ENCODE results near the gene ASTN2.

The ASTN2 gene

GRCh38 chr9:117182046-117182445 is 232.8 kb downstream of the ASTN2 start:
- Histone ChIP-seq H3K36me3 (ENCODE audit: insufficient read depth, low read length) (no peaks in the 10 kb centered on the region), H3K9me3 (ENCODE audit: low read length) (no peaks in the 10 kb centered on the region), H2AFZ (ENCODE audit: low read depth, low read length) (no peak overlapping the region), H3K27me3 (ENCODE audit: insufficient read depth, low read length) (no peaks in the 10 kb centered on the region), H3K4me1 (ENCODE audit: insufficient read depth, low read length) (no peaks in the 10 kb centered on the region), H3K4me3 (ENCODE audit: low read length) (no peak overlapping the region)

GRCh38 chr9:117180896-117181445 is 233.9 kb downstream of the ASTN2 start:
- Histone ChIP-seq H3K27me3 (ENCODE audit: insufficient read depth, low read length) (no peaks in the 10 kb centered on the region), H3K4me1 (ENCODE audit: insufficient read depth, low read length) (no peaks in the 10 kb centered on the region), H3K4me3 (ENCODE audit: low read length) (no peak overlapping the region), H2AFZ (ENCODE audit: low read depth, low read length) (no peak overlapping the region), H3K9me3 (ENCODE audit: low read length) (no peaks in the 10 kb centered on the region), H3K36me3 (ENCODE audit: insufficient read depth, low read length) (no peaks in the 10 kb centered on the region)

DNA sequence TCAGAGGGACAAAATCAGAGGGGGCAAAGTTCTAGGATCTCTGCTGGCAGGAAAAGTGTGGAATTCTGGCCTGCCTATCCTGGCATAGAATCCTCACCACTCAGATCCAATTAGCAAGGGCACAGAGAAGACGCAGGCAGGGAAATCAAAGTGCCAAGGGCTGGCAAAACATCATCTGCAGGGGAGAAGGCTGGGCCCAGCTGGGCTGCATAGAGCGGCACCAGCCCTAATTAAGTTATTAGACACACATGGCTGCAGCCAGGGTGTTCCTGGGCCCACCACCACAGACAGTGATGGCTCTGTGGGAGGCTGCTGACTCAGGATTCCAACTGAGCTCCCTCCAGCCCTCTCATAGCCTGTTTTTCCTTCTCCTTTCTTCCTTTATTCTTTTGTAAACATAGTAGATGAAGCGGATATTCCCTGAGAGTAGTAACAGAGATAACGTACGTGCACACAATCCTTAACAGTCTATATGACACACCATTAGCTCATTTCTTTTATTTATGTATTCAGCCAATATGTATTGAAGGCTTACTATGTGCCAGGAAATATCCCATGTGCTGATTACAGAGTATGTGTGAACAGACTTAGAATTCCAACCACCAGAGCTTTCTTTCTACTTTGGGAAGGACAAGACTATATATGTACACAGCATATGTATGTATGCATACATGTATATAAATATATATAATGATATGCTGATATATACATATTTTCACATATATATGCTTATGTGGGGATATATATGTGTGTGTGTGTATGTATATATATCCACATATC is 236.1 kb downstream of the ASTN2 start:
- H2AFZ ChIP-seq (ENCODE audit: low read depth, low read length): no peak overlapping the region
- no peaks in the 10 kb centered on the region for H3K27me3 ChIP-seq (ENCODE audit: insufficient read depth, low read length)
- H3K36me3 ChIP-seq (ENCODE audit: insufficient read depth, low read length): no peaks in the 10 kb centered on the region
- H3K4me1 ChIP-seq (ENCODE audit: insufficient read depth, low read length): no peaks in the 10 kb centered on the region
- H3K9me3 ChIP-seq (ENCODE audit: low read length): no peaks in the 10 kb centered on the region
- no peak overlapping the region for H3K4me3 ChIP-seq (ENCODE audit: low read length)

- H2AFZ ChIP-seq (ENCODE audit: low read depth, low read length): no peak overlapping the region
- no peaks in the 10 kb centered on the region for H3K4me1 ChIP-seq (ENCODE audit: insufficient read depth, low read length)
- no peaks in the 10 kb centered on the region for H3K36me3 ChIP-seq (ENCODE audit: insufficient read depth, low read length)
- no peak overlapping the region for H3K4me3 ChIP-seq (ENCODE audit: low read length)
- H3K27me3 ChIP-seq (ENCODE audit: insufficient read depth, low read length): no peaks in the 10 kb centered on the region
- no peaks in the 10 kb centered on the region for H3K9me3 ChIP-seq (ENCODE audit: low read length)
Observed at GRCh38 chr9:117170567-117170966, 244.3 kb downstream of the ASTN2 start.

DNA sequence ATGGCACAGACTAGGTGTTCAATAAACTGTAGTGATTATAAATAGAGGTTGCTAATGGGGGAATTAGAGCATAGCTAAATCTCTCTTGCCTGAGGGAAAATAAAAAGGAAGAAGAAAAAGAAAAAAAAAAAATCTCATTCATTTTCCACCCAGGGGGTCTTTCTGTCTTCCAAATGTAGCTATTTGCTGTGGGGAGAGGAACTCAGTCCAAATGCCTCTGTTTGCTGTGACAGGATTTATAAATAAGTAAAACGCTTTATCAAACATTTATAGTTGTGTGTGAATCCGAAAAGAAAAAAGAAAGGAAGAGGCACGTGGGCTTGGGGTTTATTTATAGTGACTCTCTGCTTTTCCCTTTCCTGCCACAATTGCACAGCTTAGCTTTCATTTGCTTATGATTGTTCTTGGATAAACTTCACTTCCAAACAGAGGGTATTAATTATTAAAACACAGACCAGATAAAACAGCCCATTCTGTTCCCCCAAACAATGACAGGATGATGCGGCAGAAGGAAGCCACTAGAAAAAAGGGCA is 245.7 kb downstream of the ASTN2 start:
- Histone ChIP-seq H3K36me3 (ENCODE audit: insufficient read depth, low read length) (no peaks in the 10 kb centered on the region), H3K9me3 (ENCODE audit: low read length) (no peaks in the 10 kb centered on the region), H2AFZ (ENCODE audit: low read depth, low read length) (no peak overlapping the region), H3K4me3 (ENCODE audit: low read length) (no peak overlapping the region), H3K4me1 (ENCODE audit: insufficient read depth, low read length) (no peaks in the 10 kb centered on the region), H3K27me3 (ENCODE audit: insufficient read depth, low read length) (no peaks in the 10 kb centered on the region)

DNA sequence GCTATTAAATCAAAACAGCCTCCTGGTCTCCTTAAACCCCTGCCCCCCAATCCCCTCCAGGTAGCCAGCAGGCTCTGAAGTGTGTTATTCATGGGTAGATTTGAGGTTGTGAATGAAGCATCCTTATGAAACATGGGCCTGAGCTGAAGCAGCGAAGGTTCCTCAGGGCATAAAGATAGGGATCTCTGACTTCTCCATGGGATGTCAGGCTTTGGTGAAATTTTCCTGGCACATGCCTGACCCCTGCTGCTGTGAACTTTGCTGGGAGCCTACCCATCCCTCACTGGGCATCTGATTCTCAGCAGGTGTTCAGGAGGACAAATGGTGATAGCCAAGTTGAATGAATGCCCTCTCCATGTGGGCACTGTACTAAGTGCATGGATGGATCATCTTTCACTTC is 250.3 kb downstream of the ASTN2 start:
- H2AFZ ChIP-seq (ENCODE audit: low read depth, low read length): no peak overlapping the region
- no peak overlapping the region for H3K4me3 ChIP-seq (ENCODE audit: low read length)
- no peaks in the 10 kb centered on the region for H3K9me3 ChIP-seq (ENCODE audit: low read length)
- H3K27me3 ChIP-seq (ENCODE audit: insufficient read depth, low read length): no peaks in the 10 kb centered on the region
- H3K36me3 ChIP-seq (ENCODE audit: insufficient read depth, low read length): no peaks in the 10 kb centered on the region
- no peaks in the 10 kb centered on the region for H3K4me1 ChIP-seq (ENCODE audit: insufficient read depth, low read length)

DNA sequence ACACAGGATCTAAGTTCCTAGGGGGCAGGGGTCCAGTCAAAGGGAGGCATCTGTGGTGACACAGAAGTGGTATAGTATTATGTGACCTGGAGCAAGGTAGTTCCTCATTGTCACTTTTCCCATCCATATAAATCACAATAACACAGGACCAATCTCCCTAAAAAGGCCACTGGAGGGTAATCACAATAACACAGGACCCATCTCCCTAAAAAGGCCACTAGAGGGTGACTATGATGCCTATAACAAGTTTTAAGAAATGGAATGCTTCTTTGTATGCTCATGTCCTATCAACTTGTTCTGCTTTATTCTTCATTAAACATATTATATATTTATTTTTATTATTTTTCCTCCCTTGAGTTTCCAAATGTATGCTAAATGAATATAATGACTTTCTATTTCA is 254.6 kb downstream of the ASTN2 start:
- H3K9me3 ChIP-seq (ENCODE audit: low read length): no peaks in the 10 kb centered on the region
- no peaks in the 10 kb centered on the region for H3K4me1 ChIP-seq (ENCODE audit: insufficient read depth, low read length)
- H3K4me3 ChIP-seq (ENCODE audit: low read length): no peak overlapping the region
- no peaks in the 10 kb centered on the region for H3K27me3 ChIP-seq (ENCODE audit: insufficient read depth, low read length)
- H3K36me3 ChIP-seq (ENCODE audit: insufficient read depth, low read length): no peaks in the 10 kb centered on the region
- no peak overlapping the region for H2AFZ ChIP-seq (ENCODE audit: low read depth, low read length)

DNA sequence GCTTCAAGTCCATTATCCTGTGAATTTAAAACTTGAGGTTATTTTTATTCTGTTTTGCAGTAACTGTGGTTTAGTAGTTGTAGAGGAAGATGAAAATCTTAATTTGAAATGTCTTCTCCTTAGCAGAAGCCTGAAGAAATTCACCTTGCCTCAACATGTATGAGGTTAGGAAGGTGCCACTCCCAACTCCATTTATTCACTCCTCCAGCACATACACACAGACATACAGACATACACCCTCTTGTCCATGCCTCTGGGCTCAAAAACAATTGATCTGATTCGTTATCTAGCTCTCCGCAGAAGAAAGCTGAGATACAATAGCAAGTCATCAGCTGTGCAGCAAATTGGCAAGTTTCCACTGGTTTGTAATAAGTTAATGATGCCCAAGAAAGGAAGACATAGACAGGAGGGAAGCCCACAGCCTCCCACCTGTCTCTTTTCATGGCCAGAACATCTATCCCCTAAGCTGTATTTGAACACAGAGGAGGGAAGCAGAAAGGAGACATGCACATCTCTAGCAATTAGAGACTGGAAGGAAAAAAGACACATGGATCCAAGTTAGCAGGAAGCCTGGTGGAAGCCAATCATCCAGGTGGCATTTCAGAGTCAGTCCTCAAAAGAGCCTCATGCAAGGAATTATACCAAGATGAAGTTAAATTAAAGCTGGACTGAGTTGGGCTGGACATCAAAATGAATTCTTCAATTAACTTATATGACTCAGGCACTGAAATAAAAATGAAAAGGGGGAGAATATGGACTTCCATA is 257.9 kb downstream of the ASTN2 start:
- no peak overlapping the region for H3K4me3 ChIP-seq (ENCODE audit: low read length)
- H3K4me1 ChIP-seq (ENCODE audit: insufficient read depth, low read length): no peaks in the 10 kb centered on the region
- H3K27me3 ChIP-seq (ENCODE audit: insufficient read depth, low read length): no peaks in the 10 kb centered on the region
- H3K9me3 ChIP-seq (ENCODE audit: low read length): no peaks in the 10 kb centered on the region
- H3K36me3 ChIP-seq (ENCODE audit: insufficient read depth, low read length): no peaks in the 10 kb centered on the region
- no peak overlapping the region for H2AFZ ChIP-seq (ENCODE audit: low read depth, low read length)

DNA sequence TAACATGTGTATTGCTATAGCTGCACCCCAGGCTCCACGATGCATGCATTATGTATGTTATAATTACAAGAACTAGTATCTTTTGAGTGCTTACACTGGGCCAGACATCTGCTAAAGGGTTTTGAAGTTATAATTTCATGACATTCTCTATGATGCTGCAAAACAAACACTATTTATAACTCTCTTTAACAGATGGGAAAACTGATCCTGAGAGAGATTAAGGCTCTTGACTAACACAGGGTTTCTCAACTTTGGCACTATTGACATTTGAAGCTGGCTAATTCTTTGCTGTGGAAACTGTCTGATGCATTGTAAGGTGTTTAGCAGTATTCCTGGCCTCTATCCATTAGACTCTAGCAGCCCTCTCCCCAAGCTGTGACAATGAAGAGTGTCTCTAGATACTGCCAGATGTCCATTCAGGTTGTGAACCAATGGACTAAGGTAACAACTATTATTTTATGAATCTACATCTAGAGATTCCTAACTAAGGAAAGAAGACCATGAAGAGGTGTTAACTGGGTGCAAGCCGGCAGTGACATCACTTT is 258.6 kb downstream of the ASTN2 start:
- Histone ChIP-seq H3K36me3 (ENCODE audit: insufficient read depth, low read length) (no peaks in the 10 kb centered on the region), H3K9me3 (ENCODE audit: low read length) (no peaks in the 10 kb centered on the region), H3K4me3 (ENCODE audit: low read length) (no peak overlapping the region), H2AFZ (ENCODE audit: low read depth, low read length) (no peak overlapping the region), H3K27me3 (ENCODE audit: insufficient read depth, low read length) (no peaks in the 10 kb centered on the region), H3K4me1 (ENCODE audit: insufficient read depth, low read length) (no peaks in the 10 kb centered on the region)

DNA sequence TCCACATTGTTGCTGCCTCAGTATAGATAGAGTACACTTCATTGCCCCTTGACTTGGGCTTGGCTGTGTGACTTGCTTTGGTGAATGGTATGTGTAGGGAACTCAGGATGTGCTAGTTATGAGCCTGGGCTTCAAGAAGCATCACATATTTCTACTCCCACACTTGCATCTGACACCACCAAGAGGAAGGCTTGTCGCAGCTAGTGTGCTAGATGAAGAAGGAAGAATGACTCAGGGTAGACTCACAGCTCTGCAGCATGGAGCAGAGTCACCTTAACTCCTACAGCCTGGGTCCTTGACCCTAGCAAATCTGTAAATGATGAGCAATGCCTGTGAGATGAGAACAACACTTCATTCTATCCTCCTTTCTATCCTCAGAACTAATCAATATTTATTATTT is 261.8 kb downstream of the ASTN2 start:
- Histone ChIP-seq H3K36me3 (ENCODE audit: insufficient read depth, low read length) (no peaks in the 10 kb centered on the region), H3K27me3 (ENCODE audit: insufficient read depth, low read length) (no peaks in the 10 kb centered on the region), H2AFZ (ENCODE audit: low read depth, low read length) (no peak overlapping the region), H3K4me1 (ENCODE audit: insufficient read depth, low read length) (no peaks in the 10 kb centered on the region), H3K4me3 (ENCODE audit: low read length) (no peak overlapping the region), H3K9me3 (ENCODE audit: low read length) (no peaks in the 10 kb centered on the region)

GRCh38 chr9:117151716-117152115 is 263.1 kb downstream of the ASTN2 start:
- Histone ChIP-seq H3K27me3 (ENCODE audit: insufficient read depth, low read length) (no peaks in the 10 kb centered on the region), H3K36me3 (ENCODE audit: insufficient read depth, low read length) (no peaks in the 10 kb centered on the region), H3K4me1 (ENCODE audit: insufficient read depth, low read length) (no peaks in the 10 kb centered on the region), H2AFZ (ENCODE audit: low read depth, low read length) (no peak overlapping the region), H3K4me3 (ENCODE audit: low read length) (no peak overlapping the region), H3K9me3 (ENCODE audit: low read length) (no peaks in the 10 kb centered on the region)

- no peaks in the 10 kb centered on the region for H3K36me3 ChIP-seq (ENCODE audit: insufficient read depth, low read length)
- H3K9me3 ChIP-seq (ENCODE audit: low read length): no peaks in the 10 kb centered on the region
- H3K4me3 ChIP-seq (ENCODE audit: low read length): no peak overlapping the region
- no peaks in the 10 kb centered on the region for H3K4me1 ChIP-seq (ENCODE audit: insufficient read depth, low read length)
- H3K27me3 ChIP-seq (ENCODE audit: insufficient read depth, low read length): no peaks in the 10 kb centered on the region
- no peak overlapping the region for H2AFZ ChIP-seq (ENCODE audit: low read depth, low read length)
Observed at GRCh38 chr9:117149996-117150395, 264.9 kb downstream of the ASTN2 start.
